IPS DF 6.9 (cell line): ENCODE results near the gene PLB1.

Experiments
- DNase-seq: peaks from one replicate; pipeline ENCODE4 v3.0.0-alpha.2; 2013; ENCODE audit warnings: low read depth, low spot score
- H3K27ac ChIP-seq: one replicate; pipeline ENCODE4 v1.5.1; 2013; ENCODE audit warnings: low read length, control low read depth
- H3K27me3 ChIP-seq: 2 replicates; pipeline ENCODE4 v1.6.1; 2013; ENCODE audit warnings: mild to moderate bottlenecking, low read length; ENCODE audit not compliant: control insufficient read depth, insufficient read depth
- H3K36me3 ChIP-seq: 2 replicates; pipeline ENCODE4 v1.6.1; 2013; ENCODE audit warnings: low read length; ENCODE audit not compliant: control insufficient read depth, insufficient read depth
- H3K4me1 ChIP-seq: 2 replicates; pipeline ENCODE4 v1.6.1; 2013; ENCODE audit warnings: low read length; ENCODE audit not compliant: control insufficient read depth, insufficient read depth
- H3K4me3 ChIP-seq: 2 replicates; pipeline ENCODE4 v1.5.1; 2013; ENCODE audit warnings: mild to moderate bottlenecking, low read length
- H3K9me3 ChIP-seq: 2 replicates; pipeline ENCODE4 v1.6.1; 2013; ENCODE audit warnings: low read length, inconsistent platforms; ENCODE audit not compliant: control insufficient read depth, insufficient read depth
- WGBS: extraction: QIAGEN DNeasy Blood & Tissue Kit; methylation state at CpG from one replicate; pipeline ENCODE4 v1.1.7; 2013; ENCODE audit warnings: mixed read lengths, missing lambda C conversion rate; ENCODE audit not compliant: insufficient read length, insufficient coverage; 5-methylcytosine and 5-hydroxymethylcytosine counted together

The PLB1 gene

DNA sequence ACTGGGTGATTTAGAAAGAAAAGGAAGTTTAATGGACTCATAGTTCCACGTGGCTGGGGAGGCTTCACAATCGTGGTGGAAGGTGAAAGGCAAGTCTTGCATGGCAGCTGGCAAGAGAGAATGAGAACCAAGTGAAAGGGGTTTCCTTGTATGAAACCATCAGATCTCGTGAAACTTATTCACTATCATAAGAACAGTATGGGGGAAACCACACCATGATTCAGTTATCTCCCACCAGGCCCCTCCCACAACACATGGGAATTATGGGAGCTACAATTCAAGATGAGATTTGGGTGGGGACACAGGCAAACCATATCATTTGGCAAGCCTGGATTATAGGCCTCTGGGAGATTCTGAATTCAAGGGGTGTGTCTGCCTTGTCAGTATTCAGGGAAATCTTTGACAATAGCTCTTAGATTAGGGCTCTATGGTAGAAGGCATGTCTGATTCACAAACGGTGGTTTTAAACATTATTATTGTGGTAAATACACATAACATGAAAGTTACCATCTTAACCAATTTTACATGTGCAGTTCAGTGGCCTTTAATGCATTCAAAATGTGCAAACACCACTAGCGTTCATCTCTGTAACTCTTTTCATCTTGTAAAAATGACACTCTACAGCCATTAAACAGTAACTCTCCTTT is 15.3 kb upstream of the PLB1 start:
- Histone ChIP-seq H3K27ac (no peak overlapping the region), H3K36me3 (no peaks in the 10 kb centered on the region), H3K27me3 (no peaks in the 10 kb centered on the region; the same call in 1 of the 2 replicates), H3K4me3 (no peak overlapping the region), H3K9me3 (no peaks in the 10 kb centered on the region), H3K4me1 (no peaks in the 10 kb centered on the region)
- no peak for DNase-seq
- WGBS, result no CpG with 5 or more reads among the region's 5 CpGs

GRCh38 chr2:28481905-28482304 is 14.0 kb upstream of the PLB1 start:
- DNase-seq, result no peak
- no CpG with 5 or more reads among the region's 4 CpGs for WGBS
- Histone ChIP-seq H3K27ac (no peak overlapping the region), H3K9me3 (no peaks in the 10 kb centered on the region), H3K36me3 (no peaks in the 10 kb centered on the region), H3K27me3 (no peaks in the 10 kb centered on the region; the same call in 1 of the 2 replicates), H3K4me3 (no peak overlapping the region), H3K4me1 (no peaks in the 10 kb centered on the region)

DNA sequence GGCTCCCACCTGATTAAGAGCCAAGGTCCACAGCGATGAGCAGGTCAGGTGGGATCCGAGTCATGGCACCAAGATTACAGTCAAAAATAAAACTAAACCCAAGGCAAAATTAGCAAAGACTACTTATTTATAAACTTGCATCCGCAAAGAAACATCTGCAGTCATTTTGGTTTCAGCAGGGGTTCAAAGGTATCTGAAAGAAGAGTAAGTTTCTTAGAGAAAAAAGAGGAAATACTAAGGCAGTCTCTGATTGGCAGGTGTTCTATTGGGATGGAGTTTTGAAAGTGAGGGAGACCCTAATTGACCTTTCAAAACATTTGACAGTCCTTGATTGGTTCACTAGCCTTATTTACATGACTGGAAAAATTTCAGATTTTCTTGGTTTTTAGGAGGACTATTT is 11.0 kb upstream of the PLB1 start:
- Histone ChIP-seq H3K36me3 (no peaks in the 10 kb centered on the region), H3K27me3 (no peaks in the 10 kb centered on the region), H3K27ac (no peak overlapping the region), H3K9me3 (no peaks in the 10 kb centered on the region), H3K4me3 (no peak overlapping the region), H3K4me1 (no peaks in the 10 kb centered on the region)
- no peak for DNase-seq
- WGBS, result no CpG with 5 or more reads among the region's 3 CpGs

- no CpG with 5 or more reads among the region's 4 CpGs for whole genome bisulfite sequencing
Observed at GRCh38 chr2:28486526-28486925, 9.3 kb upstream of the PLB1 start.

DNA sequence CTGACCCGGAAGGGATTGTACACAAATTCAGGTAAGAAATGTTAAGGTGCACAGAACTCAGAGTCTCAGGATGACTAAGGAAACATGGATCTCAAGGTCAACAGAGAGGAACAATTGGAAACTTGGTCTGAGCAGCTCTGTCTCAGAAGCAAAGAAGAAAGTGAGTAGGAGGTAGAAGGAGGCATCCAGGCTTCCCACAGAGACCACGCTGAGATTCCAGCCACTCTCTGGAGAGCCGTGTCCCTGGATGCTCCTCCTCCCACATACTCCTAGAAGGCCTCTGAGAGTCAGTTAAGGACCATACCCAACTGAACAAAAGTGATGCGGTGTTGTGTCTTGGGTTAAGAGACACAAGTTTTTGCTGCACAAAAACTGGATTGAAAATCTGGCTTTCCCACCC is 8.6 kb upstream of the PLB1 start:
- no peak overlapping the region for H3K27ac ChIP-seq
- DNase-seq, result no peak
- H3K4me3 ChIP-seq, result no peak overlapping the region
- H3K9me3 ChIP-seq, result no peaks in the 10 kb centered on the region
- no peaks in the 10 kb centered on the region for H3K27me3 ChIP-seq
- no peaks in the 10 kb centered on the region for H3K36me3 ChIP-seq
- H3K4me1 ChIP-seq, result no peaks in the 10 kb centered on the region
- WGBS, result no CpG with 5 or more reads among the region's 4 CpGs

More at GRCh38 chr2:28486526-28486925, 9.3 kb upstream of the PLB1 start:
- H3K27ac ChIP-seq, result no peak overlapping the region
- no peak for DNase-seq
- no peaks in the 10 kb centered on the region for H3K27me3 ChIP-seq
- H3K4me1 ChIP-seq, result no peaks in the 10 kb centered on the region
- no peaks in the 10 kb centered on the region for H3K36me3 ChIP-seq
- H3K4me3 ChIP-seq, result no peak overlapping the region
- H3K9me3 ChIP-seq, result no peaks in the 10 kb centered on the region

GRCh38 chr2:28488083-28488830 is 7.6 kb upstream of the PLB1 start:
- Histone ChIP-seq H3K27ac (no peak overlapping the region), H3K36me3 (no peaks in the 10 kb centered on the region), H3K4me3 (no peak overlapping the region), H3K4me1 (no peaks in the 10 kb centered on the region), H3K9me3 (no peaks in the 10 kb centered on the region), H3K27me3 (no peaks in the 10 kb centered on the region)
- no peak for DNase-seq
- WGBS, result no CpG with 5 or more reads among the region's 6 CpGs

GRCh38 chr2:28488858-28489575 is 6.8 kb upstream of the PLB1 start:
- no peaks in the 10 kb centered on the region for H3K4me1 ChIP-seq
- no CpG with 5 or more reads among the region's 4 CpGs for WGBS
- no peaks in the 10 kb centered on the region for H3K9me3 ChIP-seq
- H3K4me3 ChIP-seq, result no peak overlapping the region
- no peak for DNase-seq
- no peaks in the 10 kb centered on the region for H3K27me3 ChIP-seq
- H3K27ac ChIP-seq, result no peak overlapping the region
- no peaks in the 10 kb centered on the region for H3K36me3 ChIP-seq

GRCh38 chr2:28490558-28490957 is 5.3 kb upstream of the PLB1 start:
- WGBS, result no CpG with 5 or more reads among the region's 7 CpGs
- DNase-seq, result no peak
- Histone ChIP-seq H3K27me3 (no peaks in the 10 kb centered on the region), H3K4me3 (no peak overlapping the region), H3K36me3 (no peaks in the 10 kb centered on the region), H3K9me3 (no peaks in the 10 kb centered on the region), H3K27ac (no peak overlapping the region), H3K4me1 (no peaks in the 10 kb centered on the region)

DNA sequence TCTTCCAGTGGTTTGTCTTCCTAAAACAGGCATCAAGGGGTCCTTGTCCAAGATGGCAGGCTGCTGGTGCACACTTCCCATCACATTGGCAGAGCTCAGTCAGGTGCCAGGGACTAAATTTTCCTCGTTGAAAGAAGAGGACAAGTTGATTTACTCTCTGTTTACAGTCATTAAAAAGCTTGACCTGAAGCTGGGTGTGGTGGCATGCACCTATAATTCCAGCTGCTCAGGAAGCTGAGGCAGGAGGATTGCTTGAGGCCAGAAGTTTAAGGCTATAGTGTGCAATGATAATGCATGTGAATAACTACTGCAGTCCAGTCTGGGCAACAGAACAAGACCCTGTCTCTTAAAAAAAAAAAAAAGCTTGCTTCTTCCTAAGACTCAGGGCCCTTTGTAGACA is 3.6 kb upstream of the PLB1 start:
- no peak for DNase-seq
- no peaks in the 10 kb centered on the region for H3K9me3 ChIP-seq
- H3K36me3 ChIP-seq, result no peaks in the 10 kb centered on the region
- WGBS, result no CpG with 5 or more reads among the region's 1 CpG
- H3K4me1 ChIP-seq, result no peaks in the 10 kb centered on the region
- H3K4me3 ChIP-seq, result no peak overlapping the region
- H3K27ac ChIP-seq, result no peak overlapping the region
- H3K27me3 ChIP-seq, result no peaks in the 10 kb centered on the region

- Histone ChIP-seq H3K36me3 (no peaks in the 10 kb centered on the region), H3K27me3 (no peaks in the 10 kb centered on the region), H3K4me3 (no peak overlapping the region), H3K27ac (no peak overlapping the region), H3K4me1 (no peaks in the 10 kb centered on the region), H3K9me3 (no peaks in the 10 kb centered on the region)
- WGBS, result no CpG with 5 or more reads among the region's 6 CpGs
- DNase-seq, result no peak
Observed at GRCh38 chr2:28493636-28494035, 2.2 kb upstream of the PLB1 start.
